BLaER1 (cell line): Measurements from ENCODE around the gene TAAR9.

Experiments used
- H3K27ac ChIP-seq: shearing (Covaris generic); formaldehyde crosslinking; 2 replicates; pipeline ENCODE4 v1.8.1; 2022
- H3K27me3 ChIP-seq: shearing (Covaris generic); formaldehyde crosslinking; 2 replicates; pipeline ENCODE4 v1.8.1; 2022
- H3K36me3 ChIP-seq: shearing (Covaris generic); formaldehyde crosslinking; 2 replicates; pipeline ENCODE4 v1.8.1; 2022
- H3K4me1 ChIP-seq: shearing (Covaris generic); formaldehyde crosslinking; 2 replicates; pipeline ENCODE4 v1.8.1; 2022
- H3K4me2 ChIP-seq: shearing (Covaris generic); formaldehyde crosslinking; 2 replicates; pipeline ENCODE4 v1.8.1; 2022
- H3K4me3 ChIP-seq: shearing (Covaris generic); formaldehyde crosslinking; 2 replicates; pipeline ENCODE4 v1.8.1; 2022
- H3K9ac ChIP-seq: shearing (Covaris generic); formaldehyde crosslinking; 2 replicates; pipeline ENCODE4 v1.8.1; 2022
- H3K9me3 ChIP-seq: shearing (Covaris generic); formaldehyde crosslinking; 2 replicates; pipeline ENCODE4 v1.8.1; 2022
- H4K20me1 ChIP-seq: shearing (Covaris generic); formaldehyde crosslinking; 2 replicates; pipeline ENCODE4 v1.8.1; 2022
- Cebpa-rat ChIP-seq: shearing (Covaris generic); IDR thresholded peaks from 2 replicates; pipeline ENCODE4 v1.8.1; 2022

Gene TAAR9

GRCh38 chr6:132571774-132572173 lies 33.7 kb downstream of the TAAR9 start:
- H3K9ac ChIP-seq, result no peak overlapping the region
- H3K27ac ChIP-seq, result no peak overlapping the region
- no peaks in the 10 kb centered on the region for H3K4me1 ChIP-seq
- H3K4me2 ChIP-seq, result no peak overlapping the region
- H3K36me3 ChIP-seq, result no peaks in the 10 kb centered on the region
- H3K9me3 ChIP-seq, result no peaks in the 10 kb centered on the region
- no peak for TF ChIP-seq Cebpa-rat
- H3K27me3 ChIP-seq, result no peaks in the 10 kb centered on the region
- H3K4me3 ChIP-seq, result no peak overlapping the region
- H4K20me1 ChIP-seq, result no peaks in the 10 kb centered on the region

GRCh38 chr6:132584698-132585097 lies 46.6 kb downstream of the TAAR9 start:
- H3K27ac ChIP-seq, result no peak overlapping the region
- H3K4me2 ChIP-seq, result no peak overlapping the region
- no peaks in the 10 kb centered on the region for H3K4me1 ChIP-seq
- H3K9ac ChIP-seq, result no peak overlapping the region
- H3K9me3 ChIP-seq, result no peaks in the 10 kb centered on the region
- H4K20me1 ChIP-seq, result no peaks in the 10 kb centered on the region
- H3K27me3 ChIP-seq, result no peaks in the 10 kb centered on the region
- no peak for TF ChIP-seq Cebpa-rat
- H3K4me3 ChIP-seq, result no peak overlapping the region
- no peaks in the 10 kb centered on the region for H3K36me3 ChIP-seq

- no peak overlapping the region for H3K9ac ChIP-seq
- no peak overlapping the region for H3K4me3 ChIP-seq
- H3K4me2 ChIP-seq, result no peak overlapping the region
- H3K9me3 ChIP-seq, result no peaks in the 10 kb centered on the region
- H3K4me1 ChIP-seq, result no peaks in the 10 kb centered on the region
- no peaks in the 10 kb centered on the region for H4K20me1 ChIP-seq
- H3K27me3 ChIP-seq, result no peaks in the 10 kb centered on the region
- H3K27ac ChIP-seq, result no peak overlapping the region
- TF ChIP-seq Cebpa-rat, result no peak
- H3K36me3 ChIP-seq, result no peaks in the 10 kb centered on the region
Observed at GRCh38 chr6:132587424-132587823, 49.3 kb downstream of the TAAR9 start.
